Measurements from ENCODE around the gene CLDN10. TPM values are rescaled to one million over a fixed set of nuclear protein-coding genes. Genes with fewer than 3 reads are reported as not detected.

The CLDN10 gene
- total RNA-seq, 1 experiment from 2014 or later = not detected

DNA sequence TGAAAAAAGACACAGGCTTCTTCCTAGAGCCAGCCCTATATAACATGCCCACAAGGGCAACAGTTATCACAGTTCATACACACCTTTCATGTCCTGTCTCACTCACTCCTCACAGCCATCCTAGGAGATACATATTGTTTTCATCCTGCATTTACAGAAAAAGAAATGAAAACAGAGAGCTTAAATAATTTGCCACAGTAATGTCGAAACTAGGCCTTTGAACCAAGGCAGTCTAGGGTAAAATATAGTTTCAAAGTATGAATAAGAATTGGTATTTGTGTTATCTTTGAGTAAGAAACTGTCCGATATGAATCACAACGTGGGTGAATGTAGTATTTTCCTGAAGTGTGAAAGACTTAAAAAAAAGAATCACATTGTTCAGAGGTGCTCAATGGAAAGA is 26.8 kb downstream of the CLDN10 start:
- H4K20me1 ChIP-seq (ENCODE audit: insufficient read depth) = no peaks in the 10 kb centered on the region
- H2AFZ ChIP-seq = no peak overlapping the region
- no peaks in the 10 kb centered on the region for H3F3A ChIP-seq (ENCODE audit: insufficient read depth, low read depth)
- ChIA-PET CTCF (no interaction called here), POLR2A (ENCODE audit: unreplicated experiment) (no interaction called here)
- H3K4me2 ChIP-seq = no peak overlapping the region
- no peaks in the 10 kb centered on the region for H3K79me2 ChIP-seq (ENCODE audit: low read depth)
- TF ChIP-seq CTCF (conservative IDR thresholded peaks at IDR 0.05) (no peak), EZH2 (IDR thresholded peaks at IDR 0.05; ENCODE audit: low read depth) (no peak)
- no peaks in the 10 kb centered on the region for H3K27me3 ChIP-seq (ENCODE audit: insufficient read depth, low read depth)
- BruUV-seq (replicated peaks) = no TSS peak
- H3K4me1 ChIP-seq (replicated peaks; ENCODE audit: insufficient read depth) = no peaks in the 10 kb centered on the region
- no peak overlapping the region for H3K4me3 ChIP-seq
- no peaks in the 10 kb centered on the region for H3K9me2 ChIP-seq (ENCODE audit: insufficient read depth)
- intact Hi-C loops (cut with micrococcal nuclease; ENCODE audit: unreplicated experiment) = no loop called here
- H3K27ac ChIP-seq = no peak overlapping the region
- no peaks in the 10 kb centered on the region for H3K36me3 ChIP-seq (ENCODE audit: low read depth)
- H3K9me3 ChIP-seq (ENCODE audit: insufficient read depth, low read depth) = no peaks in the 10 kb centered on the region; the same call in 1 of the 2 replicates
- DNase-seq = no peak

- POLR2A ChIA-PET (ENCODE audit: unreplicated experiment) = no interaction called here
- Histone ChIP-seq H3K4me2 (peak overlapping the region; percentile 35), H4K20me1 (ENCODE audit: insufficient read depth) (no peaks in the 10 kb centered on the region), H3K27me3 (ENCODE audit: insufficient read depth, low read depth) (no peaks in the 10 kb centered on the region), H3K79me2 (ENCODE audit: low read depth) (no peaks in the 10 kb centered on the region), H3F3A (ENCODE audit: insufficient read depth, low read depth) (no peaks in the 10 kb centered on the region), H3K4me3 (no peak overlapping the region), H3K9me3 (ENCODE audit: insufficient read depth, low read depth) (peaks cover 3% of the 10 kb centered on the region), H3K27ac (no peak overlapping the region), H3K4me1 (replicated peaks; ENCODE audit: insufficient read depth) (peaks cover 24% of the 10 kb centered on the region), H3K9me2 (ENCODE audit: insufficient read depth) (no peaks in the 10 kb centered on the region), H3K36me3 (ENCODE audit: low read depth) (no peaks in the 10 kb centered on the region), H2AFZ (no peak overlapping the region)
- TF ChIP-seq CTCF (conservative IDR thresholded peaks at IDR 0.05) = no peak
- TF ChIP-seq EZH2 (IDR thresholded peaks at IDR 0.05; ENCODE audit: low read depth) = no peak
- intact Hi-C loops (cut with micrococcal nuclease; ENCODE audit: unreplicated experiment) = no loop called here
- no TSS peak for BruUV-seq (replicated peaks)
- DNase-seq = peak in 1 of 2 experiments; percentile 57
- CTCF ChIA-PET = no interaction called here
Measured at GRCh38 chr13:95585867-95586266, 33.3 kb downstream of the CLDN10 start.

DNA sequence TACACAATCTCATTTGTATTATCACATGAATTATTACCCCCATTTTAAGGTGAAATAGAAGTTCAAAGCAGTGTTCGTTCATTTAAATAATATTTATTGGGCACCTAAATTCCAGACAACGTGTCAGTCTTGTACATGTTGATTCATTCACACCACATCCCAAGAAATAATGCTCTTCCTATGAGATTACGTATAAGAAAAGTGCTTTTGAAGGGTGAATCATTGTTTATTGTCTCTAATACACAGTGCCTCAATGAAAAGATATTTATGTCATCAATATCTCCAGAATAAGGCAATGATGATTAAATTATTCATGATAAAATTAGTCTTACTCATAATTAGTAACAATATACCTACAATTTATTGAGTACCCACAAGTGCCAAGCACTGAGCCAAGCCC is 35.6 kb downstream of the CLDN10 start:
- DNase-seq = no peak
- no peaks in the 10 kb centered on the region for H3F3A ChIP-seq (ENCODE audit: insufficient read depth, low read depth)
- H3K4me1 ChIP-seq (replicated peaks; ENCODE audit: insufficient read depth) = peaks cover 24% of the 10 kb centered on the region
- H3K27ac ChIP-seq = no peak overlapping the region
- no peak overlapping the region for H2AFZ ChIP-seq
- ChIA-PET CTCF (no interaction called here), POLR2A (ENCODE audit: unreplicated experiment) (no interaction called here)
- no peak for TF ChIP-seq CTCF (conservative IDR thresholded peaks at IDR 0.05)
- no peak for TF ChIP-seq EZH2 (IDR thresholded peaks at IDR 0.05; ENCODE audit: low read depth)
- no peaks in the 10 kb centered on the region for H3K9me2 ChIP-seq (ENCODE audit: insufficient read depth)
- no TSS peak for BruUV-seq (replicated peaks)
- H3K79me2 ChIP-seq (ENCODE audit: low read depth) = no peaks in the 10 kb centered on the region
- intact Hi-C loops (cut with micrococcal nuclease; ENCODE audit: unreplicated experiment) = no loop called here
- no peak overlapping the region for H3K4me2 ChIP-seq
- no peaks in the 10 kb centered on the region for H3K27me3 ChIP-seq (ENCODE audit: insufficient read depth, low read depth)
- no peak overlapping the region for H3K4me3 ChIP-seq
- peaks cover 3% of the 10 kb centered on the region; the same call in 1 of the 2 replicates for H3K9me3 ChIP-seq (ENCODE audit: insufficient read depth, low read depth)
- H3K36me3 ChIP-seq (ENCODE audit: low read depth) = no peaks in the 10 kb centered on the region
- H4K20me1 ChIP-seq (ENCODE audit: insufficient read depth) = no peaks in the 10 kb centered on the region
